ENCODE measurements around the gene MECP2. TPM values are rescaled to one million over a fixed set of nuclear protein-coding genes. Genes with fewer than 3 reads are reported as not detected.
A peak's percentile ranks its signal among the peaks of the same experiment; 100 is the strongest.

MECP2 gene
- polyA plus RNA-seq, 1 experiment = 11.9 TPM

DNA sequence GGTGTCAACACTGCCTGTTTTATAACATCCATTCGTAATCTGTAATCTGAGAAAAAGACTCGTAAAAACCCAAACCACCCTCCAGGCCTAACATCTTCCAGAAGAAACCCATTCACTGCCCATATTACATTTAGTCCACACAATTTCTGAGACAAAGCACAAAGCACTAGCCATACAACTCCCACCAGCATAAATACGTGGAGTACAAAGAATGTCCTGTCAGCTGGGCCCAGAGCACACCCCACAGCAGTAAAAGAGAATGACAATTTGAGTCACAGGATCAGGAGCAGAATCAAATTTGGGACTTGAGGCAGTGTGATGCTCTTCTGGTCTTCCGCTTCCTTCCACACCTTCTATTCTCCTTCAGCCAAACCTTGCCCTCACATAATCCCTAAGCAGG lies 6.8 kb downstream of the MECP2 start:
- TF ChIP-seq CTCF (IDR thresholded peaks at IDR 0.05; ENCODE audit: insufficient read depth, low read depth, low read length) = no peak
- Histone ChIP-seq H3K4me3 (ENCODE audit: low read depth, low read length) (no peak overlapping the region), H3K36me3 (ENCODE audit: control insufficient read depth, insufficient read depth, low read length) (no peaks in the 10 kb centered on the region), H3K27me3 (ENCODE audit: control insufficient read depth, insufficient read depth, low read length) (no peaks in the 10 kb centered on the region)
- ChIA-PET POLR2A (no interaction called here), CTCF (interaction anchor here (0.9 kb wide), 1 partner anchor 77 kb away, joined by 3 read pairs; no protein-coding TSS in a partner anchor)
- DNase-seq (ENCODE audit: low read depth) = no peak

- POLR2A ChIA-PET = no interaction called here
- Histone ChIP-seq H3K27me3 (ENCODE audit: control insufficient read depth, insufficient read depth, low read length) (no peaks in the 10 kb centered on the region), H3K4me3 (ENCODE audit: low read depth, low read length) (no peak overlapping the region), H3K36me3 (ENCODE audit: control insufficient read depth, insufficient read depth, low read length) (no peaks in the 10 kb centered on the region)
- DNase-seq (ENCODE audit: low read depth) = no peak
- CTCF ChIA-PET = interaction anchor here (0.9 kb wide), 1 partner anchor 11 kb away, joined by 3 read pairs; no protein-coding TSS in a partner anchor
- no peak for TF ChIP-seq CTCF (IDR thresholded peaks at IDR 0.05; ENCODE audit: insufficient read depth, low read depth, low read length)
Observed at GRCh38 chrX:154084449-154085300, 12.8 kb downstream of the MECP2 start.

- ChIA-PET CTCF (interaction anchor here (1.3 kb wide), 1 partner anchor 10 kb away, joined by 4 read pairs; no protein-coding TSS in a partner anchor), POLR2A (no interaction called here)
- DNase-seq (ENCODE audit: low read depth) = no peak
- no peaks in the 10 kb centered on the region for H3K36me3 ChIP-seq (ENCODE audit: control insufficient read depth, insufficient read depth, low read length)
- no peak overlapping the region for H3K4me3 ChIP-seq (ENCODE audit: low read depth, low read length)
- H3K27me3 ChIP-seq (ENCODE audit: control insufficient read depth, insufficient read depth, low read length) = no peaks in the 10 kb centered on the region
- no peak for TF ChIP-seq CTCF (IDR thresholded peaks at IDR 0.05; ENCODE audit: insufficient read depth, low read depth, low read length)
Observed at GRCh38 chrX:154083126-154083517, 14.4 kb downstream of the MECP2 start.

- Histone ChIP-seq H3K36me3 (ENCODE audit: control insufficient read depth, insufficient read depth, low read length) (no peaks in the 10 kb centered on the region), H3K27me3 (ENCODE audit: control insufficient read depth, insufficient read depth, low read length) (no peaks in the 10 kb centered on the region), H3K4me3 (ENCODE audit: low read depth, low read length) (no peak overlapping the region)
- TF ChIP-seq CTCF (IDR thresholded peaks at IDR 0.05; ENCODE audit: insufficient read depth, low read depth, low read length) = no peak
- DNase-seq (ENCODE audit: low read depth) = peak; percentile 64
- ChIA-PET CTCF (interaction anchor here (1.3 kb wide), 1 partner anchor 10 kb away, joined by 4 read pairs; no protein-coding TSS in a partner anchor), POLR2A (no interaction called here)
Observed at GRCh38 chrX:154082396-154083125, 15.0 kb downstream of the MECP2 start.

- no peak for TF ChIP-seq CTCF (IDR thresholded peaks at IDR 0.05; ENCODE audit: insufficient read depth, low read depth, low read length)
- ChIA-PET CTCF (no interaction called here), POLR2A (no interaction called here)
- no peak for DNase-seq (ENCODE audit: low read depth)
- no peaks in the 10 kb centered on the region for H3K36me3 ChIP-seq (ENCODE audit: control insufficient read depth, insufficient read depth, low read length)
- H3K4me3 ChIP-seq (ENCODE audit: low read depth, low read length) = no peak overlapping the region
- H3K27me3 ChIP-seq (ENCODE audit: control insufficient read depth, insufficient read depth, low read length) = no peaks in the 10 kb centered on the region
Observed at GRCh38 chrX:154077101-154077500, 20.4 kb downstream of the MECP2 start.

All from BJ (cell line).